Cardiac muscle cell (in vitro differentiated cells and primary cell): ENCODE results near the gene IMMP2L. TPM values are rescaled to one million over a fixed set of nuclear protein-coding genes. Genes with fewer than 3 reads are reported as not detected.

ENCODE experiments used
- DNase-seq, 2 donors: peaks; one replicate each; pipeline versions ENCODE4 v3.0.0 to v3.0.0-alpha.2; 2010 to 2017; ENCODE audit warnings: low read depth in 1 of 2, low spot score in 1 of 2
- H3K27ac ChIP-seq: fragments of 200-600 bp; sonication (generic); 2 replicates; pipeline ENCODE4 v1.5.1; 2016
- H3K27me3 ChIP-seq: fragments of 200-600 bp; sonication (generic); 2 replicates; pipeline ENCODE4 v1.6.0; 2016; ENCODE audit warnings: control low read depth
- H3K36me3 ChIP-seq: fragments of 200-600 bp; sonication (generic); 2 replicates; pipeline ENCODE4 v1.5.1; 2016; ENCODE audit warnings: control low read depth
- H3K4me1 ChIP-seq: fragments of 200-600 bp; sonication (generic); 2 replicates; pipeline ENCODE4 v1.8.1; 2017; ENCODE audit warnings: low read depth, mild to moderate bottlenecking, mixed run types
- H3K4me3 ChIP-seq: fragments of 200-600 bp; sonication (generic); 2 replicates; pipeline ENCODE4 v1.5.1; 2016; ENCODE audit warnings: mild to moderate bottlenecking
- H3K9me3 ChIP-seq: fragments of 200-600 bp; sonication (generic); 2 replicates; pipeline ENCODE4 v1.5.1; 2017; ENCODE audit warnings: low read depth, mild to moderate bottlenecking, control low read depth
- polyA plus RNA-seq: library from polyadenylated mRNA; unstranded; fragments of >200 nt; fragmentation: Nextera tagmentation; extraction: Ambion mirVana; gene quantifications from 2 replicates; pipeline ENCODE4 v1.2.1, GENCODE V29; 2016
- total RNA-seq: library from RNA; depleted of rRNA; stranded (reverse); fragments of >200 nt; gene quantifications from 2 replicates; pipeline ENCODE4 v1.2.3, GENCODE V29; 2016
- TF ChIP-seq, protein P1 (sequence below): IDR thresholded peaks from 2 replicates; pipeline ENCODE4 v1.5.1; 2012; ENCODE audit warnings: low read depth, mild to moderate bottlenecking, low read length

Gene IMMP2L
- total and polyA plus RNA-seq, 2 experiments from 2014 or later = 6.0 to 11.9 TPM

DNA sequence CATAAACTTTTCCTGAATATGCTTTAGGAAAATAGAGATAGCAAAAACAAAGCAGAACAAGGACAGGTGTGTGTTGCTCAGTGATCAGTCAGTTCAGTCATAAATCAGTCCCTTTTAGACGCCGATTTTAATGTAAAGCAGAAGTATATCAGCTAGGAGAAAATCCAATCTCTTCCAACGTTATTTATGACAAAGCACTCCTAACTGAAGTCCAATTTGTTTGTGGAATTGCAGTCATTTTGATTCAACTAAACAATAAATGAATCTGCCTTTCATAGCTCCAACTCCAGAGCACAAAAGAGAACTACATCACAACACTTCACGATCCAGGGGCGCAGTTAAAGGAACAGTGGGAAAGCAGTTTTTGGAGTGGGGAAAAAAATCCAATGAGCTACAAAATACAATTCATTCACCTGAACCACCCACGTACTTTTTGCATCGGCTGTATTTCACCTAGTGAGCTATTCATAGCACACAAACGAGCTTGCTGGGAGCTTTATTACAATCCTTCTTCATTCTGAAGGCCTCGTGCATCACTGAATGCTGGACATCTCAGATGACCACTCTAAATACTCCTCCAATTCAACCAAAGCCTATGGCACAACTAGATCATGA, 320.0 kb downstream of the IMMP2L start:
- Histone ChIP-seq H3K27ac (no peak overlapping the region), H3K4me1 (no peaks in the 10 kb centered on the region), H3K4me3 (no peak overlapping the region), H3K9me3 (no peaks in the 10 kb centered on the region), H3K27me3 (no peaks in the 10 kb centered on the region), H3K36me3 (no peaks in the 10 kb centered on the region)
- TF ChIP-seq, protein P1, sequence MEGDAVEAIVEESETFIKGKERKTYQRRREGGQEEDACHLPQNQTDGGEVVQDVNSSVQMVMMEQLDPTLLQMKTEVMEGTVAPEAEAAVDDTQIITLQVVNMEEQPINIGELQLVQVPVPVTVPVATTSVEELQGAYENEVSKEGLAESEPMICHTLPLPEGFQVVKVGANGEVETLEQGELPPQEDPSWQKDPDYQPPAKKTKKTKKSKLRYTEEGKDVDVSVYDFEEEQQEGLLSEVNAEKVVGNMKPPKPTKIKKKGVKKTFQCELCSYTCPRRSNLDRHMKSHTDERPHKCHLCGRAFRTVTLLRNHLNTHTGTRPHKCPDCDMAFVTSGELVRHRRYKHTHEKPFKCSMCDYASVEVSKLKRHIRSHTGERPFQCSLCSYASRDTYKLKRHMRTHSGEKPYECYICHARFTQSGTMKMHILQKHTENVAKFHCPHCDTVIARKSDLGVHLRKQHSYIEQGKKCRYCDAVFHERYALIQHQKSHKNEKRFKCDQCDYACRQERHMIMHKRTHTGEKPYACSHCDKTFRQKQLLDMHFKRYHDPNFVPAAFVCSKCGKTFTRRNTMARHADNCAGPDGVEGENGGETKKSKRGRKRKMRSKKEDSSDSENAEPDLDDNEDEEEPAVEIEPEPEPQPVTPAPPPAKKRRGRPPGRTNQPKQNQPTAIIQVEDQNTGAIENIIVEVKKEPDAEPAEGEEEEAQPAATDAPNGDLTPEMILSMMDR = no peak
- DNase-seq = no peak

DNA sequence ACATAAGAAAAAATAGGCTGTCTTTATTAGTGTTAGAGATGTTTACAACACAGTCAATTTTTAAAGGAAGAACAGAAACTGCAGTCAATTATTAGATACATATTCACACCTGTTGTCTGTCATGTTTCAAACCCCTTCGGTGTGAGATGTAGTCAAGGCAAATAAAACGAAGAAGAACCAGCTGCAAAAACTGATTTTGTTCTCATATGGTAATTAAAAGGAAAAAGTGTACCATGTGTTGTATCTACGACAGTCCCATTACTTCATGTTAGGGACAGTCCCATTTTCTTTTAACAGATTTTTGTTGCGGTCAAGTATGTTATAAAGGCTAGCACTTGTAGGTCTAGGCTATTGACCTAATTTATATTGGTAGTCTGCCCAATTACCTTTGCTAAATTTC, 321.9 kb downstream of the IMMP2L start:
- Histone ChIP-seq H3K27me3 (no peaks in the 10 kb centered on the region), H3K36me3 (no peaks in the 10 kb centered on the region), H3K27ac (no peak overlapping the region), H3K4me3 (no peak overlapping the region), H3K4me1 (no peaks in the 10 kb centered on the region), H3K9me3 (no peaks in the 10 kb centered on the region)
- TF ChIP-seq, protein P1 = no peak
- DNase-seq = no peak

DNA sequence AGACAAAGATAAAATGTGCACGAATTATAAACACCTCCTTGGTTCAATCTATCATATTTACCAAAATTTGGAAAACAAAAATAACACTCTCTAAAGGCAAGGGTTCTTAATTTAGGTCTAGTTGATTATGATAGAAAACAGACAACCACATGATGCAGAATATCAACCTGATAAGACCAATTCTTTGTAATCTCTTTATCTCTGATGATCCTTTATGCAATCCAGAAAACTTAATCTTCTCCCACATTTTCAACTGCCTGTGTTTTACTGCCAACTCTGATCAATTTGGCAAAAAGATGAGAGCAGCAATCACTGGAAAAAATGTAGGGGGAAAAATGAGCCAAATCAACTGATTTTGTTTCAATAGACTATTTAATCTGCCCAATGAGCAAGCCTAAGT, 322.9 kb downstream of the IMMP2L start:
- H3K4me3 ChIP-seq = no peak overlapping the region
- DNase-seq = no peak
- H3K36me3 ChIP-seq = no peaks in the 10 kb centered on the region

DNA sequence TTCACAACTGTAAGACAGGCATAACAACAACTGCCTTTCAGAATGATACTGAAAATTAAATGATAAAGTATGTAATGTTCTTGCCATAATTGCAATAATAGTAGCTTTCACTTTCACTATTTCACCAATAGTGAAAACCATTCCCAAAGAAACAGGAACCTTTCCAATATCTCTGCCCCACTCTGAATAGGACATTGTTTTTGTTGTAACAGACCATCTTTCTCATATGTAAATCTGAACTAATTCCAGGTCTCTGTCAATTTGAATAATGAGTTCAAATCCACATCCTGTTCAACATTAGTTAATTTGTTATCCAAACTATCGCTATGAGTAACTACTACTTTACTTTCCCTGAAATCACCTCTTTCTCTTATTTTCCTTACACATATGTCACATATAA, 323.4 kb downstream of the IMMP2L start:
- no peak overlapping the region for H3K27ac ChIP-seq
- H3K36me3 ChIP-seq = no peaks in the 10 kb centered on the region
- TF ChIP-seq, protein P1 = no peak
- peak in 1 of 2 donors; percentile 43 for DNase-seq
- no peaks in the 10 kb centered on the region for H3K4me1 ChIP-seq
- no peaks in the 10 kb centered on the region for H3K9me3 ChIP-seq
- no peaks in the 10 kb centered on the region for H3K27me3 ChIP-seq
- no peak overlapping the region for H3K4me3 ChIP-seq

More for the DNA sequence above, 322.9 kb downstream of the IMMP2L start:
- Histone ChIP-seq H3K27me3 (no peaks in the 10 kb centered on the region), H3K9me3 (no peaks in the 10 kb centered on the region), H3K27ac (no peak overlapping the region), H3K4me1 (no peaks in the 10 kb centered on the region)
- TF ChIP-seq, protein P1 = no peak

DNA sequence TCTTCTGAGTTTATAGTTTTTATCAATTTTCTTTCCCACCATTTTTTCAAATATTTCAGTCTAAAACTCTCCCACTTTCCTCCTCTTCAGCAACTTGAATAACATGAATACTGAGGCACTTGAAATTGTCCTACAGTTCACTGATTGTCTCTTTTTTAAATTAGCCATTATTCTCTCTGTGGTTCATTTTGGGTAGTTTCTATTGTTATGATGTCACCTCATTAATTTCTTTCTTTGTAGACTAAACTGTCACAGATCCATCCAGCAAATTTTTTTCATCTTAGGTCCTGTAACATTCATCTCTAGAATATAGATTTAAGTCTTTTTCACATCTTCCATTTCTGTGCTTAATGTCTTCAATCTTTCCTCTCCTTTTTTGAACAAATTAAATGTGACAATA, 326.6 kb downstream of the IMMP2L start:
- TF ChIP-seq, protein P1 = no peak

More for the DNA sequence above, 326.6 kb downstream of the IMMP2L start:
- H3K36me3 ChIP-seq = no peaks in the 10 kb centered on the region
- H3K27me3 ChIP-seq = no peaks in the 10 kb centered on the region
- DNase-seq = no peak
- no peak overlapping the region for H3K27ac ChIP-seq
- H3K4me1 ChIP-seq = no peaks in the 10 kb centered on the region
- H3K9me3 ChIP-seq = no peaks in the 10 kb centered on the region
- no peak overlapping the region for H3K4me3 ChIP-seq
